LNCaP clone FGC (cell line): ENCODE results near the gene LTBP3.

Experiments
- DNase-seq: peaks from one replicate; pipeline ENCODE4 v3.0.0-alpha.2; 2011; ENCODE audit warnings: low read depth
- H3K4me3 ChIP-seq: 2 replicates; pipeline ENCODE4 v1.5.1; 2011; ENCODE audit warnings: mild to moderate bottlenecking, low read depth, low read length, control low read depth
- CTCF ChIP-seq: IDR thresholded peaks from 2 replicates; pipeline ENCODE4 v1.5.1; 2012; ENCODE audit warnings: mild to moderate bottlenecking; ENCODE audit not compliant: control insufficient read depth, insufficient read depth; ENCODE audit errors: extremely low read depth

The LTBP3 gene

GRCh38 chr11:65596520-65596919, 38.4 kb upstream of the LTBP3 start:
- TF ChIP-seq CTCF = no peak
- no peak overlapping the region for H3K4me3 ChIP-seq
- no peak for DNase-seq

GRCh38 chr11:65595543-65596281, 37.6 kb upstream of the LTBP3 start, which contains the start of gene KCNK7:
KCNK7 (minus strand) TSS chr11:65595800; CDS start chr11:65595772, 28 bp downstream.
- H3K4me3 ChIP-seq = no peak within 1 kb of the TSS
- no peak for DNase-seq
- TF ChIP-seq CTCF = no peak

GRCh38 chr11:65595131-65595530, 37.0 kb upstream of the LTBP3 start:
- H3K4me3 ChIP-seq = no peak overlapping the region
- no peak for TF ChIP-seq CTCF
- DNase-seq = no peak

- H3K4me3 ChIP-seq = no peak overlapping the region
- peak; percentile 61 for TF ChIP-seq CTCF
- DNase-seq = no peak
These were observed 35.6 kb upstream of the LTBP3 start for GRCh38 chr11:65593518-65594414.

- no peak overlapping the region for H3K4me3 ChIP-seq
- DNase-seq = no peak
- TF ChIP-seq CTCF = no peak
These were observed 34.8 kb upstream of the LTBP3 start for GRCh38 chr11:65592858-65593517.

- H3K4me3 ChIP-seq = no peak overlapping the region
- no peak for TF ChIP-seq CTCF
- DNase-seq = no peak
These were observed 34.0 kb upstream of the LTBP3 start for GRCh38 chr11:65591939-65592857.
